LoVo (cell line): ENCODE measurements around the gene RBM22.

Experiments
- DNase-seq: peaks from one replicate; pipeline ENCODE4 v3.0.0-alpha.2; 2016; ENCODE audit warnings: low spot score

RBM22 gene

DNA sequence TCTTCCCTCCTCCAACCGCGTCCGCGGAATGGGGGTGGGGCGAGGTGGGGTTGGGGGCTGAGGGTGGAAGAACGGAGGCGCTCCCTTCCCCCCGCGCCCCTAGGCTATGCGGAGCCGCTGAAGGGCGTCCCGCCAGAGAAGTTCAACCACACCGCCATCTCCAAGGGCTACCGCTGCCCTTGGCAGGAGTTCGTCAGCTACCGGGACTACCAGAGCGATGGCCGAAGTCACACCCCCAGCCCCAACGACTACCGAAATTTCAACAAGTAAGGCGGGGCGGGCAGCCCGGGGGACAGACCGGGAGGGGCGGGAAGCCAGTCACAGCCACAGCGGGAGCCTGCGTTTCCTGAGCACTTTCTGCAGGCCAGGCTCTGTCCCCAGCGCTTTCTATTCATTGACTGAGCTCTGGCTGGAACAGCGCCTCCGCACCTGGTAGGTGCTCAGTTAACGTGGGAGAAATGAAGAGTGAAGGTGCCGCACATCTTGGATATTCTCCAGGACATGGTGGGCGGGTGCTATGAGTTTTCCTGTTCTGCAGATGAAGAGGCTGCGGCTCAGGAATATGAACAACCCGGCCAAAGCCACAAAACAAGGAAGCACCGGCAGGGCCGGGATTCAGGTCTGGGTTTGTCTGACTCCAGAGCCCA, 28.5 kb downstream of the RBM22 start:
- no peak for DNase-seq

DNA sequence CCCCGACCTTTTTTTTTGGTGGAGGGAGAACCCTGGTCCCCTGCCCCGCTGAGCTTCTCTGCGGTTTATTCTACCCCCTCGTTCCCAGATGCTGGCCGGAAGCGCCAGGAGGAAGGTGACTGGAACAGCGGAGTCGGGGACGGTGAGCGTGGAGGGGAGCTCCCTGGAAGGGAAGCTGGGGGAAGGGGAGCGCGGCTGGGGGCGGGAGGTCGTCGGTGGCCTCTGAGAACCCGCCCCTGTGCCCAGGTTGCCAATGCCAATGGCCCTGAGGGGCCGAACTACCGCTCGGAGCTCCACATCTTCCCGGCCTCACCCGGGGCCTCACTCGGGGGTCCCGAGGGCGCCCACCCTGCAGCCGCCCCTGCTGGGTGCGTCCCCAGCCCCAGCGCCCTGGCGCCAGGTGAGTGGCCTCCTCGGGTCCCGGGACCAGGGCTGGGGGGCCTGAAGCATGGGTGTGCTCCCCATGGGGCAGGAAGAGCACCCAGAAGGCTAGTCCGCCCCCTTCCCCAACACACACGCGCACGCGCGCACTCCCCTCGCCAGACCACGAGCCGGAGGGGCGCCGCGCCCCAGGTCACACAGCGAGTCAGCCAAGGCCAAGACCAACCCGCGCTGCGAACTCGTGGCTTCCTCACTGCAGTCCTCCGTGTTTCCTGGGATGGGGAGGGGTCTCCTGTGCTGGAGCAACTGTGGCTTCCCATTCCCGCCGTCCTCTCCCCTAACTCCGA, 29.2 kb downstream of the RBM22 start:
- DNase-seq, result no peak

- DNase-seq, result no peak
Measured at GRCh38 chr5:150670948-150671310, 29.9 kb downstream of the RBM22 start.

- no peak for DNase-seq
Measured at GRCh38 chr5:150670275-150670947, 30.5 kb downstream of the RBM22 start.

GRCh38 chr5:150665044-150665443, 35.8 kb downstream of the RBM22 start:
- no peak for DNase-seq

DNA sequence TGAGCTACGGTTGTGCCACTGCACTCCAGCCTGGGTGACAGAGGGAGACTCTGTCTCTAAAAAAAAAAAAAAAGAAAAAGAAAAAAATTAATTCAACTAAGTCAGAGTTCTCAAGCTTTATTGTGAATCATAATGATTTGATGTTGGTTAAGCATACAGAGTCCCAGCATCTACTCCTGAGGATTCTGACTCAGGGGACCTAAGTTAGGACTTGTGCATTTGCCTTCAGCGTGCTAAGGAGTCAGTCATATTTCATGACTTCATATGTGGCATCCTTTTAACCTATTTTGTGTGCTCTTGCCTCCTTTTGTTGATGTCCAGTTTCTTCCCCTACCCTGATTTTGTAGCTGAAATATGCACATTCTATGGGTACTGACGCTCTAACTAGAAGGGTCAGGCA, 36.9 kb downstream of the RBM22 start:
- DNase-seq, result no peak

DNA sequence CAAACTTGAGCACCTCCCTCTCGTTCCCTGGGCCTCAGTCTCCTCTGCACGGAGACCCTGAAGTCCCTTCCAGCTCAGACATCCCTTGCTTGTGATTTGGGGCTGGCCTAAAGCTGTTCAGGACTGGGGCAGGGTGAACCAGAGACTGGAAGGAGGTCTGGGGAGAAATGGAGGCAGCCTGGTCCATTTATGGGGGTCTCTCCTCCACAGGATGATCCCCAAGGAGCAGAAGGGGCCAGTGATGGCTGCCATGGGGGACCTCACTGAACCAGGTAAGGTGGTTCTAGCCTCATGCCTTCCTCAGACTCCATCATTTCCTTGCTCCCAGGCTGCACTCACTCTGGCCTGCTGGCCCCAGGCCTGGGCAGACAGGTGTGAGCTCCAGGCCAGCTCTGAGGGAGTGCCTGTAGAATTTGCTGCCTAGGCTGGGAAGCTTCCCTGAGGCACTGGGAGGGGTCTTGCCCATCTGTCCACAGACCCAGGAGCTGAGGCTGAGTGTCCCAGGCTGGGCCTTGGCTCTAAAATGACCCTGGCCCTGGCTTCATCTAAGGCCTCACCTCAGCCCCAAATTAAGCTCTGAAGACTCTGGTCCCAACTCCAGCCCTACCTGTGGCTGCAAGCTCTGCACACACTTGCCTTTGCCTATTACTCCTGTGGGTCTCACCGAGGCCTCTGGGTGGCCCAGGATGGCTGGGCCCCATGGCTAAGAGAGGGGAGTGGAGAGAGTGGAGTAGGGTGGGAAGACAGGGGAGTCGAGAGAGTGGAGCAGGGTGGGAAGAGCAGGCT, 37.9 kb downstream of the RBM22 start:
- DNase-seq, result no peak

DNA sequence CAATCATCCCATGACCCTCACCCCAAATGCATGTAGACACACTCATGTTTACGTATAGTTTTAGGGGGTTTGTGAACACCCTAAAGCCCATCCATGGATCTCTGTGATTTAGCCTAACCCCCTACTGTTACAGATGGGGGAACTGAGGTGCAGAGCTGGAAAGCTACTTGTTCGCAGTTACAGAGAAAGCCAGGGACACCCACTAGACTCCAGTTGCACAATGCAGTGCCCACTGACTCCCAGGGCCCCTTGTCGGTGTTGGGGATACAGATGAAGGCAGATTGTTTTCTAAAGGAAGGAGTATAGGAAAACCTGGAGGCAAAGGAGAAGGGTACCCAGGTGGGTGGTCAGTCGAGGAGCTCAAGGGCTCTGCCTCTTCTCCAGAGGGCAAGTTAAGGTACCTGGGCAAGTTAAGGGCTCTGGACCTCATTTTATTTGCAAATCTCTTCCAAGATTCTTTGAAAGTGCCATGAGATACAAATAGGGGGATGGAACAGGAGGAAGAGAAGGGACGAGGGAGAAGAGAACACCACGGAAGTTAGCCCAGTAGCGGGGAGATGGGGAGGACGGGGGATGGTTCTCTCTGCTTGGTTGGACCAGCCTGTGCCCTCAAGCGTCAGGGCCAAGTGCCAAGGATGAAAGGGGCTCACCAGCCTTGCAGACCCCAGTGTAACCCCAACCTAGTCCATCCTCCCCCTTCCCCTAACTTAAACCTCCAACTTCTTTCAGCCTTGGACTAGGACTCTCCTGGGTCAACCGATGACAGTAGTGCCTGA, 38.9 kb downstream of the RBM22 start:
- DNase-seq, result no peak

- no peak for DNase-seq
Measured at GRCh38 chr5:150661086-150661485, 39.8 kb downstream of the RBM22 start, which contains the start of gene MYOZ3. Gene MYOZ3 (plus strand): TSS chr5:150661251. CDS start chr5:150662942, 1,691 bp downstream.

GRCh38 chr5:150660108-150660831, 40.6 kb downstream of the RBM22 start:
- no peak for DNase-seq

- no peak for DNase-seq
Measured at GRCh38 chr5:150659360-150660107, 41.3 kb downstream of the RBM22 start.

DNA sequence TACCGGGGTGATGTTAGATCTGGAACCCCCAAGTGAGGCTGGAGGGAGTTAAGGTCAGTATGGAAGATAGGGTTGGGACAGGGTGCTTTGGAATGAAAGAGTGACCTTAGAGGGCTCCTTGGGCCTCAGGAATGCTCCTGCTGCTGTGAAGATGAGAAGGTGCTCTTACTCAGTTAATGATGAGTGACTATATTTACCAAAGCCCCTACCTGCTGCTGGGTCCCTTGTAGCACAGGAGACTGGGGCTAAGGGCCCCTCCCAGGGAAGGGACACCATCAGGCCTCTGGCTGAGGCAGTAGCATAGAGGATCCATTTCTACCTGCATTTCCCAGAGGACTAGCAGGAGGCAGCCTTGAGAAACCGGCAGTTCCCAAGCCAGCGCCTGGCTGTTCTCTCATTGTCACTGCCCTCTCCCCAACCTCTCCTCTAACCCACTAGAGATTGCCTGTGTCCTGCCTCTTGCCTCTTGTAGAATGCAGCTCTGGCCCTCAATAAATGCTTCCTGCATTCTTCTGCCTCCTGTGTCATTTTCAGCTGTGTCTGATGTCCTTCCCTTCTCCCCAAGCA, 42.1 kb downstream of the RBM22 start:
- DNase-seq, result no peak

- DNase-seq, result no peak
Measured at GRCh38 chr5:150658121-150658520, 42.7 kb downstream of the RBM22 start.

GRCh38 chr5:150656191-150657132, 44.4 kb downstream of the RBM22 start:
- DNase-seq, result peak; percentile 80

DNA sequence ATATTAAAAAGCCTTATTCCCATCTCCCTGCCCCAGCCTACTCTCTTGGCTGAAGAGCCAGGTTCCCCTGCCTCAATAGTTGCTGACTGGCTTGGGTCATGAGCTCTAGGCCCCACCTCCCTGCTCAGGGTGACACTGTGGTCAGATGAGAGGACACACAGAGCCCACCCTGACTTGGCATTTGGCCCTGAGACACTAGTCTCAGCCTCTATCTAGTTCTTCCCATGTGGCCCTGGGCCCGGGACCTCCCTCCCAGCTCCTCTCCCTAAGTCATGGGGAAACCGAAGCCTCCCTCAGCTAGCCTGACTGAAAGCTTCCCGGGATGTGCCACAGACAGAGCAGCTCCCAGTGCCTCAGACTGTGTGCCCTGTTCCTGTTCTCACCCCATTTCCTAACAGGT, 45.6 kb downstream of the RBM22 start:
- no peak for DNase-seq

- DNase-seq, result no peak
Measured at GRCh38 chr5:150653762-150654556, 46.9 kb downstream of the RBM22 start.

DNA sequence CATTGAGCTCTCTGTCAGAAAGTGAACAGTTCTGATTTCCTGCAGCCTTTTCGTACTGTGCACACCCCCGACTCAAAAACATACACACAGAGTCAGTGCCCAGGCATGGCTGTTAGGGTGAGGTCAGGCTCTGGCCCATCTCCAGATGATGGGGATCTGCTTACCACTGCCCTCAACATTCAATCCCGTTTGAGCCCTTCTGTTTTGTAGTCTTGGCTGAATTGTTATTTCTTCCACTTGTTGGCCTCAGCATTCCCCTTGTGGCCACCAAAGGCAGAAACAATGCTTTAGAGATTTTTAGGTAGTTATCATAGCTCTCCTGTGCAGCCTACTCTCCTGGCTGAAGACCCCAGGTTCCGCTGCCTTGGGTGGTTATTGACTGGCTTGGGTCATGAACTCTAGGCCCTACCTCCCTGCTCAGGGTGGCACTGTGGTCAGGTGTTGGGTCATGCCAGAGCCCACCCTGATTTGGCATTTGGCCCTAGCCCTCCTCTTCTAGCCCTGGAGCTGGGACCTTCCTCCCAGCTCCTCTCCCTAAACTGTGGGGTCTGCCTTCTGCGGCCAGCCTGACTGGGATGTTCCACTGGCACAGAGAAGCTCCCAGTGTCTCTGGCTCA, 47.6 kb downstream of the RBM22 start:
- DNase-seq, result no peak
